GM13976 (cell line): Measurements from ENCODE around the gene RLF.

ENCODE experiments used
- DNase-seq: peaks from one replicate; pipeline ENCODE4 v3.0.0; 2012; ENCODE audit warnings: low spot score
- in situ Hi-C: fragments of 300-500 bp; cut with MboI; formaldehyde crosslinking; loops from one replicate; pipeline ENCODE4 v1.12.0; 2022; ENCODE audit warnings: low sequenced_read_pairs, mixed read lengths, inconsistent platforms; ENCODE audit not compliant: unreplicated experiment
- TF ChIP-seq, protein P1 (sequence below): IDR thresholded peaks from 2 replicates; pipeline ENCODE4 v1.5.1; 2012; ENCODE audit warnings: borderline replicate concordance, mild to moderate bottlenecking; ENCODE audit not compliant: insufficient read depth; ENCODE audit errors: extremely low read depth, missing control alignments, control extremely low read depth

The RLF gene

DNA sequence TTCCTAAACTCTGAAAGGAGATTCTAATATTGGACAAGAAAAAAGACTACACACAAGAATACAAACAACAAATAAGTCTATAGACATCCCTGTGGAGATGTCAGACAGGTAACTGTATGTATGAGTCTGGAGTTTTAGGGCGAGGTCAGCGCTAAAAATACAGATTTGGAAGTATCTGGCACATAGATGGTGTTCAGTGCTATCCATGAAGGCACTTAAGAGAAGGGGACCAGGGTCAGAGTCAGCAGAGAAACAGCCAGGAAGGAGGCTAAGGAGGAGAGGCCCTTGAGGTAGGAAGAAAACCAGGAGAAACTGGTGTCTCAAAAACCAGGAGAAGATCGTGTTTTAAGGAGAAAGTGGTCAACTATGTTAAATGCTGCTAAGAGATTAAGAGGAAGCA is 114.9 kb downstream of the RLF start:
- in situ Hi-C loops, result no loop called here
- TF ChIP-seq, protein P1, sequence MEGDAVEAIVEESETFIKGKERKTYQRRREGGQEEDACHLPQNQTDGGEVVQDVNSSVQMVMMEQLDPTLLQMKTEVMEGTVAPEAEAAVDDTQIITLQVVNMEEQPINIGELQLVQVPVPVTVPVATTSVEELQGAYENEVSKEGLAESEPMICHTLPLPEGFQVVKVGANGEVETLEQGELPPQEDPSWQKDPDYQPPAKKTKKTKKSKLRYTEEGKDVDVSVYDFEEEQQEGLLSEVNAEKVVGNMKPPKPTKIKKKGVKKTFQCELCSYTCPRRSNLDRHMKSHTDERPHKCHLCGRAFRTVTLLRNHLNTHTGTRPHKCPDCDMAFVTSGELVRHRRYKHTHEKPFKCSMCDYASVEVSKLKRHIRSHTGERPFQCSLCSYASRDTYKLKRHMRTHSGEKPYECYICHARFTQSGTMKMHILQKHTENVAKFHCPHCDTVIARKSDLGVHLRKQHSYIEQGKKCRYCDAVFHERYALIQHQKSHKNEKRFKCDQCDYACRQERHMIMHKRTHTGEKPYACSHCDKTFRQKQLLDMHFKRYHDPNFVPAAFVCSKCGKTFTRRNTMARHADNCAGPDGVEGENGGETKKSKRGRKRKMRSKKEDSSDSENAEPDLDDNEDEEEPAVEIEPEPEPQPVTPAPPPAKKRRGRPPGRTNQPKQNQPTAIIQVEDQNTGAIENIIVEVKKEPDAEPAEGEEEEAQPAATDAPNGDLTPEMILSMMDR, result no peak
- DNase-seq, result no peak

DNA sequence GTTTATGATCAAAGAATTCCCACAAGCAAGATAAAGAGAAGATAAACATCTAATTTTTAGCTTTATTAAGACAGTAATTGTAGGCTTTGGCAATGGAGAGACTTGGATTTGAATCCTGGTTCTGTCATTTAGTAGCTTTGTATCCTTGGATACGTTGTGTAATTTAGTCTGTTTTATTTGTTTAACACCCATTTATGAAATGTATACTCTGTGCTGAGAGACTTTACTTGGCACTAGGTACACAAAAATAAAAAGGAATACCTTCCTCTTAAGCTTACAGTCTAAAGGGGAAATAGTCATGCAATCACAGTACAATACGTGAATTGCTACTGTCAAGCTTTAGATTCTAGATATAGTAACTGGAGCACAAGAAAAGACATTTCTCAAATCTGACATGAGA is 120.7 kb downstream of the RLF start:
- no peak for DNase-seq
- in situ Hi-C loops, result no loop called here
- TF ChIP-seq, protein P1, result no peak
